H9 (cell line): Measurements from ENCODE around the gene CCDC150. TPM values are rescaled to one million over a fixed set of nuclear protein-coding genes. Genes with fewer than 3 reads are reported as not detected.

Experiments used
- DNase-seq: peaks from one replicate; pipeline ENCODE4 v3.0.0-alpha.2; 2017
- H2AFZ ChIP-seq: one replicate; pipeline ENCODE4 v1.6.1; 2013; ENCODE audit warnings: mild to moderate bottlenecking, low read length, control low read depth, moderate library complexity
- H2AK5ac ChIP-seq: 2 replicates; pipeline ENCODE4 v1.6.1; 2013; ENCODE audit warnings: low read length, control low read depth, mixed read lengths; ENCODE audit not compliant: insufficient read length
- H2BK120ac ChIP-seq: one replicate; pipeline ENCODE4 v1.6.1; 2013; ENCODE audit warnings: low read depth, mild to moderate bottlenecking, low read length, control low read depth, inconsistent platforms; ENCODE audit not compliant: poor library complexity, severe bottlenecking
- H2BK12ac ChIP-seq: 2 replicates; pipeline ENCODE4 v1.6.1; 2013; ENCODE audit warnings: low read length, control low read depth, mixed read lengths, low read depth; ENCODE audit not compliant: insufficient read length
- H2BK15ac ChIP-seq: 2 replicates; pipeline ENCODE4 v1.6.1; 2013; ENCODE audit warnings: low read depth, low read length, control low read depth
- H2BK20ac ChIP-seq: one replicate; pipeline ENCODE4 v1.6.1; 2013; ENCODE audit warnings: low read depth, mild to moderate bottlenecking, low read length, control low read depth, inconsistent platforms; ENCODE audit not compliant: poor library complexity, severe bottlenecking
- H2BK5ac ChIP-seq: 2 replicates; pipeline ENCODE4 v1.6.1; 2013; ENCODE audit warnings: low read length, control low read depth, mixed read lengths; ENCODE audit not compliant: insufficient read length
- H3K14ac ChIP-seq: 2 replicates; pipeline ENCODE4 v1.6.1; 2013; ENCODE audit warnings: low read length, control low read depth; ENCODE audit not compliant: insufficient read depth
- H3K18ac ChIP-seq: 2 replicates; pipeline ENCODE4 v1.6.1; 2013; ENCODE audit warnings: low read depth, mild to moderate bottlenecking, mixed read lengths, low read length, control low read depth; ENCODE audit not compliant: insufficient read length
- H3K23ac ChIP-seq: 2 replicates; pipeline ENCODE4 v1.6.1; 2013; ENCODE audit warnings: low read length, control low read depth, mixed read lengths, low read depth; ENCODE audit not compliant: insufficient read length
- H3K23me2 ChIP-seq: 2 replicates; pipeline ENCODE4 v1.6.1; 2013; ENCODE audit warnings: low read depth, mild to moderate bottlenecking, mixed read lengths, low read length, control low read depth; ENCODE audit not compliant: insufficient read length, poor library complexity, severe bottlenecking
- H3K27ac ChIP-seq: 2 replicates; pipeline ENCODE4 v1.5.1; 2013; ENCODE audit warnings: low read length, control low read depth, mixed read lengths, low read depth; ENCODE audit not compliant: insufficient read length
- H3K27me3 ChIP-seq: 2 replicates; pipeline ENCODE4 v1.6.1; 2013; ENCODE audit warnings: low read length, control low read depth, inconsistent platforms; ENCODE audit not compliant: insufficient read depth
- H3K4ac ChIP-seq: 2 replicates; pipeline ENCODE4 v1.6.1; 2013; ENCODE audit warnings: low read depth, mild to moderate bottlenecking, control low read depth, inconsistent platforms, low read length, moderate library complexity
- H3K4me1 ChIP-seq: 2 replicates; pipeline ENCODE4 v1.6.1; 2013; ENCODE audit warnings: low read length, control low read depth, inconsistent platforms; ENCODE audit not compliant: insufficient read depth
- H3K4me2 ChIP-seq: 2 replicates; pipeline ENCODE4 v1.6.1; 2013; ENCODE audit warnings: low read length, control low read depth, mixed read lengths; ENCODE audit not compliant: insufficient read length, insufficient read depth
- H3K56ac ChIP-seq: 2 replicates; pipeline ENCODE4 v1.6.1; 2013; ENCODE audit warnings: low read depth, mild to moderate bottlenecking, mixed read lengths, low read length, control low read depth; ENCODE audit not compliant: insufficient read length
- H3K79me1 ChIP-seq: 2 replicates; pipeline ENCODE4 v1.6.1; 2013; ENCODE audit warnings: low read depth, mild to moderate bottlenecking, moderate library complexity, low read length, control low read depth, inconsistent platforms; ENCODE audit not compliant: insufficient read depth, poor library complexity, severe bottlenecking
- H3K79me2 ChIP-seq: 2 replicates; pipeline ENCODE4 v1.6.1; 2013; ENCODE audit warnings: low read length, control low read depth, inconsistent platforms; ENCODE audit not compliant: insufficient read depth
- H3K9ac ChIP-seq: 2 replicates; pipeline ENCODE4 v1.6.1; 2013; ENCODE audit warnings: low read length, control low read depth, mixed read lengths; ENCODE audit not compliant: insufficient read length; ENCODE audit errors: extremely low read depth
- H3K9me3 ChIP-seq: one replicate; pipeline ENCODE4 v1.6.1; 2013; ENCODE audit warnings: low read depth, low read length, inconsistent platforms; ENCODE audit not compliant: control insufficient read depth
- H3T11ph ChIP-seq: one replicate; pipeline ENCODE4 v1.6.1; 2013; ENCODE audit warnings: mild to moderate bottlenecking, low read length, control low read depth, inconsistent platforms
- H4K20me1 ChIP-seq: one replicate; pipeline ENCODE4 v1.6.1; 2013; ENCODE audit not compliant: control insufficient read depth, insufficient read length, insufficient read depth
- H4K5ac ChIP-seq: 2 replicates; pipeline ENCODE4 v1.6.1; 2013; ENCODE audit warnings: low read depth, mild to moderate bottlenecking, mixed read lengths, low read length, control low read depth; ENCODE audit not compliant: insufficient read length
- H4K8ac ChIP-seq: replicated peaks from 2 replicates; pipeline ENCODE4 v1.6.1; 2013; ENCODE audit warnings: low read length, control low read depth, mixed read lengths, low read depth; ENCODE audit not compliant: insufficient read length
- H4K91ac ChIP-seq: 2 replicates; pipeline ENCODE4 v1.6.1; 2013; ENCODE audit warnings: low read depth, mild to moderate bottlenecking, moderate library complexity, mixed read lengths, low read length, control low read depth; ENCODE audit not compliant: insufficient read length
- H3K27ac Mint-ChIP-seq, 3 experiments: 2 replicates in 2 of 3; 3 replicates in 1 of 3; pipeline ENCODE4 v1.8.0; 2020 to 2021; ENCODE audit warnings: mixed read lengths in 3 of 3, mild to moderate bottlenecking in 1 of 3, moderate library complexity in 1 of 3
- H3K27me3 Mint-ChIP-seq: 2 replicates; pipeline ENCODE4 v1.8.0; 2021; ENCODE audit warnings: low read depth, mild to moderate bottlenecking, moderate library complexity, mixed read lengths
- H3K36me3 Mint-ChIP-seq, 3 experiments: 2 replicates in 2 of 3; 3 replicates in 1 of 3; pipeline ENCODE4 v1.8.0; 2020 to 2021; ENCODE audit warnings: low read depth in 3 of 3, mixed read lengths in 3 of 3; ENCODE audit not compliant: insufficient read depth in 1 of 3
- H3K4me1 Mint-ChIP-seq, 2 experiments: 2 replicates each; pipeline ENCODE4 v1.8.0; 2020; ENCODE audit warnings: mixed read lengths in 2 of 2
- H3K4me3 Mint-ChIP-seq, 2 experiments: 2 replicates in 1 of 2; 3 replicates in 1 of 2; pipeline ENCODE4 v1.8.0; 2020 to 2021; ENCODE audit warnings: mild to moderate bottlenecking in 2 of 2, mixed read lengths in 2 of 2, moderate library complexity in 1 of 2
- H3K9me3 Mint-ChIP-seq, 2 experiments: 2 replicates in 1 of 2; 3 replicates in 1 of 2; pipeline ENCODE4 v1.8.0; 2020; ENCODE audit warnings: mild to moderate bottlenecking in 2 of 2, mixed read lengths in 2 of 2, moderate library complexity in 1 of 2
- WGBS: extraction: QIAGEN DNeasy Blood & Tissue Kit; methylation state at CpG from one replicate; pipeline ENCODE4 v1.1.7; 2013; ENCODE audit warnings: missing lambda C conversion rate, low lambda C conversion rate, mixed read lengths; ENCODE audit not compliant: insufficient read length; ENCODE audit errors: extremely low coverage; 5-methylcytosine and 5-hydroxymethylcytosine counted together
- total RNA-seq: library from RNA; stranded (reverse); gene quantifications from 2 replicates; pipeline ENCODE4 v1.2.1, GENCODE V29; 2021
- TF ChIP-seq, protein P1 (sequence below): fragments of 200-600 bp; sonication (generic); conservative IDR thresholded peaks from 3 replicates; pipeline ENCODE4 v1.8.0; 2021; ENCODE audit warnings: antibody characterized with exemption, mild to moderate bottlenecking

CCDC150 gene
- total RNA-seq, 1 experiment from 2014 or later, result 26.2 TPM

DNA sequence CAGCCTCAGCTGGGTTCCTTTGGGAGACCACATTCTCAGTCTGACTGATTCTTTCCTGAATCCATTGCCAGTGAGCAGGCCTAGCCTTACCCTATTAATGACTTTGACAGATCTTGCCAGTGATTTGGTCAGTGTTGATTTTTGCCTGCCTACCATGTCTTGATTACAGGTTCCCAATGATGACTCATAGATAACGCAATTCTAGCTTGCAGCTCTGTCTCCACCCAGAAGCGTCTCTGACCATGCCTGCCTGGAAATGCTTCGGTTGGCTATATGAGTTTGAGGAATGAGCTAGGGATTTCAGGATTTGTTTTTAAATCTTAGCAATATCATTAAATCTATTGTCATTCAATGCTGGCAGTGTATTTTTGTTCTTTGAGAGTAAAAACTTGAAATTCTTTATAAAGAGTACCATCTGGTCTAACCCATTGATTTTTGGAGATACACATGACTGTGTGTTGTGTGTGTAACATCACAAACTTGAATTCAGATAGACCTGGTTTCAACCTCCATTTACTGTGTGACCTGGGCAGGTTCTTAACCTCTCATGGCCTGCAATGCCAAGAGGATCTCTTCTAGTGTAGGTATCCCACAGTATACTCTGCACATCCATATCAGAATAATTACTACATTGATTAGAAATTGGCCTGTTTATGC lies 57.0 kb downstream of the CCDC150 start:
- Histone ChIP-seq H3T11ph (no peak overlapping the region), H3K4me2 (no peak overlapping the region), H4K5ac (no peak overlapping the region), H3K79me2 (no peaks in the 10 kb centered on the region), H2AFZ (no peak overlapping the region), H3K9ac (no peak overlapping the region), H3K23me2 (no peaks in the 10 kb centered on the region), H2BK20ac (no peak overlapping the region), H2BK5ac (no peak overlapping the region), H3K9me3 (no peaks in the 10 kb centered on the region), H3K18ac (no peak overlapping the region), H4K91ac (no peak overlapping the region), H2BK12ac (no peak overlapping the region), H4K8ac (no peak overlapping the region), H2BK15ac (no peak overlapping the region), H4K20me1 (no peaks in the 10 kb centered on the region), H3K27ac (no peak overlapping the region), H2AK5ac (no peak overlapping the region), H3K4ac (no peak overlapping the region), H3K23ac (no peak overlapping the region), H3K27me3 (no peaks in the 10 kb centered on the region), H3K79me1 (no peaks in the 10 kb centered on the region), H2BK120ac (no peak overlapping the region), H3K56ac (no peak overlapping the region), H3K4me1 (no peaks in the 10 kb centered on the region), H3K14ac (no peak overlapping the region)
- no peak overlapping the region for H3K4me3 Mint-ChIP-seq
- TF ChIP-seq, protein P1, sequence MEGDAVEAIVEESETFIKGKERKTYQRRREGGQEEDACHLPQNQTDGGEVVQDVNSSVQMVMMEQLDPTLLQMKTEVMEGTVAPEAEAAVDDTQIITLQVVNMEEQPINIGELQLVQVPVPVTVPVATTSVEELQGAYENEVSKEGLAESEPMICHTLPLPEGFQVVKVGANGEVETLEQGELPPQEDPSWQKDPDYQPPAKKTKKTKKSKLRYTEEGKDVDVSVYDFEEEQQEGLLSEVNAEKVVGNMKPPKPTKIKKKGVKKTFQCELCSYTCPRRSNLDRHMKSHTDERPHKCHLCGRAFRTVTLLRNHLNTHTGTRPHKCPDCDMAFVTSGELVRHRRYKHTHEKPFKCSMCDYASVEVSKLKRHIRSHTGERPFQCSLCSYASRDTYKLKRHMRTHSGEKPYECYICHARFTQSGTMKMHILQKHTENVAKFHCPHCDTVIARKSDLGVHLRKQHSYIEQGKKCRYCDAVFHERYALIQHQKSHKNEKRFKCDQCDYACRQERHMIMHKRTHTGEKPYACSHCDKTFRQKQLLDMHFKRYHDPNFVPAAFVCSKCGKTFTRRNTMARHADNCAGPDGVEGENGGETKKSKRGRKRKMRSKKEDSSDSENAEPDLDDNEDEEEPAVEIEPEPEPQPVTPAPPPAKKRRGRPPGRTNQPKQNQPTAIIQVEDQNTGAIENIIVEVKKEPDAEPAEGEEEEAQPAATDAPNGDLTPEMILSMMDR, result no peak
- no peak for DNase-seq
- H3K4me1 Mint-ChIP-seq, result no peaks in the 10 kb centered on the region
- peaks cover 4 to 5% of the 10 kb centered on the region in 2 experiments; a peak in 3 of 5 replicates for H3K9me3 Mint-ChIP-seq
- peaks cover 16 to 30% (median 25%) of the 10 kb centered on the region in 3 experiments for H3K36me3 Mint-ChIP-seq
- H3K27me3 Mint-ChIP-seq, result no peaks in the 10 kb centered on the region
- H3K27ac Mint-ChIP-seq, result no peak overlapping the region
- no CpG with 5 or more reads among the region's 3 CpGs for WGBS
